GM23338 (cell line): ENCODE measurements around the gene FBN2. TPM values are rescaled to one million over a fixed set of nuclear protein-coding genes. Genes with fewer than 3 reads are reported as not detected.
A peak's percentile ranks its signal among the peaks of the same experiment; 100 is the strongest.

ENCODE experiments used
- ATAC-seq: fragments of 200-7000 bp; cut with Tn5 transposase; 3 replicates; pipeline ENCODE4 v1.9.1; 2020
- DNase-seq: peaks from one replicate; pipeline ENCODE4 v3.0.0-alpha.2; 2015; ENCODE audit warnings: low spot score
- H2AFZ ChIP-seq: fragments of 200-600 bp; sonication (generic); 2 replicates; pipeline ENCODE4 v1.8.0; 2016; ENCODE audit warnings: antibody characterized with exemption, mild to moderate bottlenecking, moderate library complexity
- H3F3A ChIP-seq: fragments of 200-600 bp; sonication (generic); replicated peaks from 2 replicates; pipeline ENCODE4 v1.8.0; 2017; ENCODE audit warnings: antibody characterized with exemption, mixed run types, low read depth
- H3K27ac ChIP-seq: fragments of 200-600 bp; sonication (generic); 2 replicates; pipeline ENCODE4 v1.6.1; 2016; ENCODE audit warnings: low read depth
- H3K27me3 ChIP-seq: fragments of 200-600 bp; sonication (generic); 2 replicates; pipeline ENCODE4 v1.8.0; 2016; ENCODE audit warnings: mild to moderate bottlenecking, mixed run types, moderate library complexity; ENCODE audit not compliant: insufficient read depth
- H3K36me3 ChIP-seq: fragments of 200-600 bp; sonication (generic); 2 replicates; pipeline ENCODE4 v1.8.0; 2016; ENCODE audit warnings: mild to moderate bottlenecking; ENCODE audit not compliant: insufficient read depth
- H3K4me1 ChIP-seq: fragments of 200-600 bp; sonication (generic); 2 replicates; pipeline ENCODE4 v1.8.0; 2016; ENCODE audit warnings: mild to moderate bottlenecking, moderate library complexity; ENCODE audit not compliant: insufficient read depth
- H3K4me2 ChIP-seq: fragments of 200-600 bp; sonication (generic); 2 replicates; pipeline ENCODE4 v1.7.1; 2017; ENCODE audit warnings: mixed run types
- H3K4me3 ChIP-seq: fragments of 200-600 bp; sonication (generic); 2 replicates; pipeline ENCODE4 v1.6.1; 2016; ENCODE audit warnings: mixed run types
- H3K79me2 ChIP-seq: fragments of 200-600 bp; sonication (generic); replicated peaks from 2 replicates; pipeline ENCODE4 v1.8.0; 2017; ENCODE audit warnings: mild to moderate bottlenecking; ENCODE audit not compliant: insufficient read depth
- H3K9me2 ChIP-seq: fragments of 200-600 bp; sonication (generic); 2 replicates; pipeline ENCODE4 v1.8.0; 2017; ENCODE audit not compliant: insufficient read depth
- H4K20me1 ChIP-seq: fragments of 200-600 bp; sonication (generic); replicated peaks from 2 replicates; pipeline ENCODE4 v1.8.0; 2017; ENCODE audit warnings: mild to moderate bottlenecking; ENCODE audit not compliant: insufficient read depth
- H3K27ac Mint-ChIP-seq: 2 replicates; pipeline ENCODE4 v1.8.0; 2020; ENCODE audit warnings: inconsistent platforms, mild to moderate bottlenecking, moderate library complexity, mixed read lengths
- H3K27me3 Mint-ChIP-seq: 3 replicates; pipeline ENCODE4 v1.8.0; 2022; ENCODE audit warnings: low read depth, mild to moderate bottlenecking, moderate library complexity, mixed read lengths, inconsistent platforms; ENCODE audit not compliant: insufficient read depth, poor library complexity
- H3K36me3 Mint-ChIP-seq: 3 replicates; pipeline ENCODE4 v1.8.0; 2021; ENCODE audit warnings: low read depth, mild to moderate bottlenecking, inconsistent platforms, moderate library complexity, mixed read lengths
- H3K4me1 Mint-ChIP-seq: 3 replicates; pipeline ENCODE4 v1.8.0; 2020; ENCODE audit warnings: mild to moderate bottlenecking, inconsistent platforms, mixed read lengths
- H3K4me3 Mint-ChIP-seq: 3 replicates; pipeline ENCODE4 v1.8.0; 2021; ENCODE audit warnings: moderate library complexity, mild to moderate bottlenecking, inconsistent platforms, mixed read lengths
- H3K9me3 Mint-ChIP-seq: 3 replicates; pipeline ENCODE4 v1.8.0; 2020; ENCODE audit warnings: moderate library complexity, mild to moderate bottlenecking, inconsistent platforms, mixed read lengths
- EZH2phosphoT487 ChIP-seq: fragments of 200-600 bp; sonication (generic); IDR thresholded peaks from one replicate; pipeline ENCODE4 v1.8.1; 2018; ENCODE audit warnings: antibody characterized with exemption; ENCODE audit not compliant: unreplicated experiment
- JUNB ChIP-seq: IDR thresholded peaks from one replicate; pipeline ENCODE4 v1.6.1; 2016; ENCODE audit warnings: antibody characterized with exemption; ENCODE audit not compliant: unreplicated experiment
- NANOG ChIP-seq: IDR thresholded peaks from 2 replicates; pipeline ENCODE4 v1.6.1; 2016; ENCODE audit warnings: antibody characterized with exemption, borderline replicate concordance
- POLR2AphosphoS5 ChIP-seq: IDR thresholded peaks from 2 replicates; pipeline ENCODE4 v1.6.1; 2016; ENCODE audit warnings: antibody characterized with exemption, low read depth
- STAT1 ChIP-seq: IDR thresholded peaks from one replicate; pipeline ENCODE4 v1.6.1; 2016; ENCODE audit warnings: antibody characterized with exemption; ENCODE audit not compliant: unreplicated experiment
- ZNF114 ChIP-seq: fragments of 250-450 bp; sonication (Bioruptor Pico); IDR thresholded peaks from 2 replicates; pipeline ENCODE4 v1.5.0; 2020; ENCODE audit warnings: mild to moderate bottlenecking, moderate library complexity
- ZNF331 ChIP-seq: fragments of 250-450 bp; sonication (Bioruptor Pico); IDR thresholded peaks from 2 replicates; pipeline ENCODE4 v1.5.0; 2020; ENCODE audit warnings: low read depth, mild to moderate bottlenecking, moderate library complexity
- polyA plus RNA-seq: library from polyadenylated mRNA; unstranded; fragments of >200 nt; fragmentation: Nextera tagmentation; extraction: Ambion mirVana; gene quantifications from 2 replicates; pipeline ENCODE4 v1.2.1, GENCODE V29; 2016
- total RNA-seq: library from RNA; depleted of rRNA; stranded (reverse); fragments of >200 nt; shearing (Covaris generic); gene quantifications from 2 replicates; pipeline ENCODE4 v1.2.3, GENCODE V29; 2014
- TF ChIP-seq, protein P1 (sequence below): IDR thresholded peaks from one replicate; pipeline ENCODE4 v1.6.1; 2018; ENCODE audit warnings: antibody characterized with exemption; ENCODE audit not compliant: unreplicated experiment
- TF ChIP-seq, protein P2 (sequence below), 2 experiments: fragments of 200-600 bp in 1 of 2; sonication (generic) in 1 of 2; conservative IDR thresholded peaks; 2 replicates each; pipeline versions ENCODE4 v1.5.1 to v1.6.1; 2016 to 2017; ENCODE audit warnings: antibody characterized with exemption in 2 of 2, low read depth in 2 of 2, mild to moderate bottlenecking in 2 of 2, moderate library complexity in 1 of 2
- TF ChIP-seq, protein P3 (sequence below): IDR thresholded peaks from 2 replicates; pipeline ENCODE4 v1.6.1; 2016; ENCODE audit warnings: antibody characterized with exemption

Gene FBN2
- total and polyA plus RNA-seq, 2 experiments from 2014 or later: 2.6 to 13.6 TPM

DNA sequence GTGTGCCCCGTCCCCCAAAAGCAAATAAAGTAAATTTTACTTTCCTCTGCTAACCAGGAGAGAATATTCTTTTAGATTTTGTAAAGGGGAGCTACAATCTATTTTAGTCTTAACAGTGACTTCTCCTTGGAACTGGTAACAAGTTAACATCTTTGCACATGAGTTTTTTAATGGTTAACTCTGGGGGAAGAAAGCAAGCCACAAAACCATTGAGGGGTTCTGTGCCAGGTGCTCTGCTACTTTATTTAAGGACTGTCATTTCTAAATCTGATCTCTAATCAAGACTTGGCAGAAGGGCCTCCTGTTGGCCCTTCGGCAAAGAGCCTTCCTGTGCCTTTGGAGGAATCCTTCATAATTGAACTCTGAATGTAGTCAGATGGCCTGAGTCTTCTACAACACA, 301.0 kb downstream of the FBN2 start:
- no peaks in the 10 kb centered on the region for H3F3A ChIP-seq
- H3K27ac Mint-ChIP-seq: no peak overlapping the region

DNA sequence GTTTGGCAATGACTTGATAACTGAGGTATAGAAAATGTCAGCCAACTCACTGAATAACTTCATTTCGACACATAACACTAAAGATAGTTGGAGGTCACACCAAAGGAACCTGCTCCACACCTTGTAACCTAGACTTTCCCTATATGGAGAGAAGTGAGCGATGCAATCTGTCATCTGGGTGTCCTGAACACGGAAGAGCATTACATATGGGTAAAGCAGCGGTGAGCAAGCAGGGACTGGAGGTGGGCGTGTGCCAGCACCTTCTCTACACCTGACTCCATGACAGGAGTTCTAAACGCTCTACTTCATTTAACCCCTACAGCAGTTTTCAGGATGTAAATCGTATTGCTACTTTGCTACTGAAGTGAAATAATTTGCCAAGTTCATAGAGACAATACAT, 301.7 kb downstream of the FBN2 start:
- DNase-seq (no peak), ATAC-seq (no peak)
- Histone ChIP-seq H4K20me1 (no peaks in the 10 kb centered on the region), H3K79me2 (no peaks in the 10 kb centered on the region), H3K27ac (no peak overlapping the region), H3K36me3 (no peaks in the 10 kb centered on the region), H3F3A (no peaks in the 10 kb centered on the region), H3K4me2 (no peak overlapping the region), H2AFZ (no peak overlapping the region), H3K9me2 (0 out of 2 replicates have a peak, but pooled peaks cover 3% of the 10 kb centered on the region), H3K4me1 (0 out of 2 replicates have a peak, but pooled peaks cover 5% of the 10 kb centered on the region), H3K27me3 (no peaks in the 10 kb centered on the region), H3K4me3 (no peak overlapping the region)
- H3K4me1 Mint-ChIP-seq: peaks cover 14% of the 10 kb centered on the region
- TF ChIP-seq EZH2phosphoT487 (no peak), ZNF114 (CRISPR knock-in tag) (no peak), POLR2AphosphoS5 (no peak), STAT1 (no peak), JUNB (no peak), ZNF331 (CRISPR knock-in tag) (no peak)
- TF ChIP-seq, protein P1, sequence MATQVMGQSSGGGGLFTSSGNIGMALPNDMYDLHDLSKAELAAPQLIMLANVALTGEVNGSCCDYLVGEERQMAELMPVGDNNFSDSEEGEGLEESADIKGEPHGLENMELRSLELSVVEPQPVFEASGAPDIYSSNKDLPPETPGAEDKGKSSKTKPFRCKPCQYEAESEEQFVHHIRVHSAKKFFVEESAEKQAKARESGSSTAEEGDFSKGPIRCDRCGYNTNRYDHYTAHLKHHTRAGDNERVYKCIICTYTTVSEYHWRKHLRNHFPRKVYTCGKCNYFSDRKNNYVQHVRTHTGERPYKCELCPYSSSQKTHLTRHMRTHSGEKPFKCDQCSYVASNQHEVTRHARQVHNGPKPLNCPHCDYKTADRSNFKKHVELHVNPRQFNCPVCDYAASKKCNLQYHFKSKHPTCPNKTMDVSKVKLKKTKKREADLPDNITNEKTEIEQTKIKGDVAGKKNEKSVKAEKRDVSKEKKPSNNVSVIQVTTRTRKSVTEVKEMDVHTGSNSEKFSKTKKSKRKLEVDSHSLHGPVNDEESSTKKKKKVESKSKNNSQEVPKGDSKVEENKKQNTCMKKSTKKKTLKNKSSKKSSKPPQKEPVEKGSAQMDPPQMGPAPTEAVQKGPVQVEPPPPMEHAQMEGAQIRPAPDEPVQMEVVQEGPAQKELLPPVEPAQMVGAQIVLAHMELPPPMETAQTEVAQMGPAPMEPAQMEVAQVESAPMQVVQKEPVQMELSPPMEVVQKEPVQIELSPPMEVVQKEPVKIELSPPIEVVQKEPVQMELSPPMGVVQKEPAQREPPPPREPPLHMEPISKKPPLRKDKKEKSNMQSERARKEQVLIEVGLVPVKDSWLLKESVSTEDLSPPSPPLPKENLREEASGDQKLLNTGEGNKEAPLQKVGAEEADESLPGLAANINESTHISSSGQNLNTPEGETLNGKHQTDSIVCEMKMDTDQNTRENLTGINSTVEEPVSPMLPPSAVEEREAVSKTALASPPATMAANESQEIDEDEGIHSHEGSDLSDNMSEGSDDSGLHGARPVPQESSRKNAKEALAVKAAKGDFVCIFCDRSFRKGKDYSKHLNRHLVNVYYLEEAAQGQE: no peak
- TF ChIP-seq, protein P2, sequence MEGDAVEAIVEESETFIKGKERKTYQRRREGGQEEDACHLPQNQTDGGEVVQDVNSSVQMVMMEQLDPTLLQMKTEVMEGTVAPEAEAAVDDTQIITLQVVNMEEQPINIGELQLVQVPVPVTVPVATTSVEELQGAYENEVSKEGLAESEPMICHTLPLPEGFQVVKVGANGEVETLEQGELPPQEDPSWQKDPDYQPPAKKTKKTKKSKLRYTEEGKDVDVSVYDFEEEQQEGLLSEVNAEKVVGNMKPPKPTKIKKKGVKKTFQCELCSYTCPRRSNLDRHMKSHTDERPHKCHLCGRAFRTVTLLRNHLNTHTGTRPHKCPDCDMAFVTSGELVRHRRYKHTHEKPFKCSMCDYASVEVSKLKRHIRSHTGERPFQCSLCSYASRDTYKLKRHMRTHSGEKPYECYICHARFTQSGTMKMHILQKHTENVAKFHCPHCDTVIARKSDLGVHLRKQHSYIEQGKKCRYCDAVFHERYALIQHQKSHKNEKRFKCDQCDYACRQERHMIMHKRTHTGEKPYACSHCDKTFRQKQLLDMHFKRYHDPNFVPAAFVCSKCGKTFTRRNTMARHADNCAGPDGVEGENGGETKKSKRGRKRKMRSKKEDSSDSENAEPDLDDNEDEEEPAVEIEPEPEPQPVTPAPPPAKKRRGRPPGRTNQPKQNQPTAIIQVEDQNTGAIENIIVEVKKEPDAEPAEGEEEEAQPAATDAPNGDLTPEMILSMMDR (conservative IDR thresholded peaks at IDR 0.05; ENCODE audit: low read depth in 2 of 2): no peak
- H3K4me3 Mint-ChIP-seq: no peak overlapping the region
- no peaks in the 10 kb centered on the region for H3K36me3 Mint-ChIP-seq
- peaks cover 2% of the 10 kb centered on the region for H3K27me3 Mint-ChIP-seq
- 0 out of 2 replicates have a peak overlapping the region, but pooled peaks have one; percentile 19 for H3K27ac Mint-ChIP-seq
- no peaks in the 10 kb centered on the region for H3K9me3 Mint-ChIP-seq

More for the DNA sequence above, 301.0 kb downstream of the FBN2 start:
- Histone ChIP-seq H3K4me2 (no peak overlapping the region), H3K27ac (no peak overlapping the region), H3K36me3 (no peaks in the 10 kb centered on the region), H3K9me2 (0 out of 2 replicates have a peak, but pooled peaks cover 3% of the 10 kb centered on the region), H3K4me1 (0 out of 2 replicates have a peak, but pooled peaks cover 5% of the 10 kb centered on the region), H3K4me3 (no peak overlapping the region), H2AFZ (0 out of 2 replicates have a peak overlapping the region, but pooled peaks have one; percentile 1), H3K27me3 (no peaks in the 10 kb centered on the region), H4K20me1 (no peaks in the 10 kb centered on the region), H3K79me2 (no peaks in the 10 kb centered on the region)
- Mint-ChIP-seq H3K9me3 (no peaks in the 10 kb centered on the region), H3K27me3 (peaks cover 4% of the 10 kb centered on the region), H3K4me1 (peaks cover 14% of the 10 kb centered on the region), H3K36me3 (no peaks in the 10 kb centered on the region), H3K4me3 (no peak overlapping the region)
- no peak for DNase-seq
- ATAC-seq: no peak
- TF ChIP-seq, protein P3, sequence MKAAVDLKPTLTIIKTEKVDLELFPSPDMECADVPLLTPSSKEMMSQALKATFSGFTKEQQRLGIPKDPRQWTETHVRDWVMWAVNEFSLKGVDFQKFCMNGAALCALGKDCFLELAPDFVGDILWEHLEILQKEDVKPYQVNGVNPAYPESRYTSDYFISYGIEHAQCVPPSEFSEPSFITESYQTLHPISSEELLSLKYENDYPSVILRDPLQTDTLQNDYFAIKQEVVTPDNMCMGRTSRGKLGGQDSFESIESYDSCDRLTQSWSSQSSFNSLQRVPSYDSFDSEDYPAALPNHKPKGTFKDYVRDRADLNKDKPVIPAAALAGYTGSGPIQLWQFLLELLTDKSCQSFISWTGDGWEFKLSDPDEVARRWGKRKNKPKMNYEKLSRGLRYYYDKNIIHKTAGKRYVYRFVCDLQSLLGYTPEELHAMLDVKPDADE: no peak
- TF ChIP-seq NANOG: no peak
